Smooth muscle cell of trachea (primary cell): ENCODE results near the gene LGALS9. TPM values are rescaled to one million over a fixed set of nuclear protein-coding genes. Genes with fewer than 3 reads are reported as not detected.

ENCODE experiments used
- total RNA-seq: library from RNA; depleted of rRNA; stranded (reverse); fragments of >200 nt; gene quantifications from 2 replicates; pipeline ENCODE4 v1.2.1, GENCODE V29; 2014

LGALS9 gene
- total RNA-seq: 0.99 TPM in 1 of 2 replicates, not detected in the other

GRCh38 chr17:27630607-27631410 lies at the start of gene LGALS9:
Gene LGALS9, plus strand, starts transcription at chr17:27631188. Its CDS starts 78 bp downstream, at chr17:27631266.

Other genes starting within 250 kb of the LGALS9 start
- gene KSR1, start 174.7 kb upstream of the LGALS9 start, total RNA-seq: 7.6 and 11.6 TPM in 2 replicates
- gene NOS2, start 169.3 kb downstream of the LGALS9 start, total RNA-seq: not detected in 2 replicates